ENCODE results near the gene WDR76.
A peak's percentile ranks its signal among the peaks of the same experiment; 100 is the strongest.

The WDR76 gene

DNA sequence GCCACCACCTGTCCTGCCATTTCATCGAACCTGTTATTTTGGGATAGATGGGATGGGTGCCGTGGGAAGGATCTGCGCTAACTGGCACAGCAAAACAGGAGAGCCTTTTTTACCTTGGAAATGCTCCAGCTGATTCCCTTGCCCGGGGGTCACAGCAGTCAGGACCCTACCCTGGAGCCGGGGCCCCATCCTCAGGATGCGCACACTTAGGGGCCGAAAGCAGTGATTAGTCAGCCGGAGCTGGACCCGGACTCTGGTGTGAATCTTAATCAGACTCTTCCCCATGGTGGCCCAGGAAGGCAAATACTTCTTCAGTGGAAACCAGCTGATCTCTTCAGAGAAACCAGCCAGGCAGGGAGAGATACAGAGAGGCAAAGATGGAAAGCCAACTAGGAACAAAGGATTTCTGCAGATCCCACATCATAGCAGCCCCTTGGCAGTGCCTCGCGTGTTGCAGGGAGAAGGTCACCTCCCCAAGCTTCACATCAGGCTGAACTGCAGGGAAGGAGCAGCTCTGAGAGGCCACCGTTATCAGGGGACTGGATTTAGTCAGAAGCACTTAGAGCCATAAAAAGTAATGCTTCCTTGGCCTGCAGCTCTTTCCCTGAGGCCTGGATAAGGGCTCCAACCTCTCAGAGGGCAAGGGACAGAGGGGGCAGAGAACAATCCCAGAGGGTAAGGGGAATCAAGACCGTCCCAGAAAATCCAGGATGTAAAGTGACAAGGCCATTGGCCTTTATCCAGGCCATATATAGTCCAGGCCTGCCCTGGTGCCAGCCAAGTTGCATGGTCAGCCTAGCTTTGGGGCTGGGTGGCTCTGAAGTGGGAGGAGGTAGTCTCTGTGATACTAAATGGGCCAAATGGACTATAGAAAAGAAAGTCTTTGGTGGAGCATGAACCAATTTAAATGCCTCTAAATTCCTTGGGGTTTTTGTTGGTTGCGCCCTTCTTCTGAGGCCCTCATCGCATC lies 52.9 kb downstream of the WDR76 start:
- TF ChIP-seq, protein P1, sequence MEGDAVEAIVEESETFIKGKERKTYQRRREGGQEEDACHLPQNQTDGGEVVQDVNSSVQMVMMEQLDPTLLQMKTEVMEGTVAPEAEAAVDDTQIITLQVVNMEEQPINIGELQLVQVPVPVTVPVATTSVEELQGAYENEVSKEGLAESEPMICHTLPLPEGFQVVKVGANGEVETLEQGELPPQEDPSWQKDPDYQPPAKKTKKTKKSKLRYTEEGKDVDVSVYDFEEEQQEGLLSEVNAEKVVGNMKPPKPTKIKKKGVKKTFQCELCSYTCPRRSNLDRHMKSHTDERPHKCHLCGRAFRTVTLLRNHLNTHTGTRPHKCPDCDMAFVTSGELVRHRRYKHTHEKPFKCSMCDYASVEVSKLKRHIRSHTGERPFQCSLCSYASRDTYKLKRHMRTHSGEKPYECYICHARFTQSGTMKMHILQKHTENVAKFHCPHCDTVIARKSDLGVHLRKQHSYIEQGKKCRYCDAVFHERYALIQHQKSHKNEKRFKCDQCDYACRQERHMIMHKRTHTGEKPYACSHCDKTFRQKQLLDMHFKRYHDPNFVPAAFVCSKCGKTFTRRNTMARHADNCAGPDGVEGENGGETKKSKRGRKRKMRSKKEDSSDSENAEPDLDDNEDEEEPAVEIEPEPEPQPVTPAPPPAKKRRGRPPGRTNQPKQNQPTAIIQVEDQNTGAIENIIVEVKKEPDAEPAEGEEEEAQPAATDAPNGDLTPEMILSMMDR (IDR thresholded peaks at IDR 0.05; ENCODE audit: insufficient read depth, low read length, poor library complexity, severe bottlenecking): no peak
- Histone ChIP-seq H3K36me3 (ENCODE audit: control insufficient read depth, insufficient read depth, low read length) (peaks cover 10% of the 10 kb centered on the region), H3K27me3 (replicated peaks; ENCODE audit: control insufficient read depth, insufficient read depth, low read length) (no peaks in the 10 kb centered on the region), H3K4me3 (replicated peaks; ENCODE audit: low read depth, low read length) (no peak overlapping the region)
- DNase-seq (ENCODE audit: extremely low read depth, insufficient read length): no peak

DNA sequence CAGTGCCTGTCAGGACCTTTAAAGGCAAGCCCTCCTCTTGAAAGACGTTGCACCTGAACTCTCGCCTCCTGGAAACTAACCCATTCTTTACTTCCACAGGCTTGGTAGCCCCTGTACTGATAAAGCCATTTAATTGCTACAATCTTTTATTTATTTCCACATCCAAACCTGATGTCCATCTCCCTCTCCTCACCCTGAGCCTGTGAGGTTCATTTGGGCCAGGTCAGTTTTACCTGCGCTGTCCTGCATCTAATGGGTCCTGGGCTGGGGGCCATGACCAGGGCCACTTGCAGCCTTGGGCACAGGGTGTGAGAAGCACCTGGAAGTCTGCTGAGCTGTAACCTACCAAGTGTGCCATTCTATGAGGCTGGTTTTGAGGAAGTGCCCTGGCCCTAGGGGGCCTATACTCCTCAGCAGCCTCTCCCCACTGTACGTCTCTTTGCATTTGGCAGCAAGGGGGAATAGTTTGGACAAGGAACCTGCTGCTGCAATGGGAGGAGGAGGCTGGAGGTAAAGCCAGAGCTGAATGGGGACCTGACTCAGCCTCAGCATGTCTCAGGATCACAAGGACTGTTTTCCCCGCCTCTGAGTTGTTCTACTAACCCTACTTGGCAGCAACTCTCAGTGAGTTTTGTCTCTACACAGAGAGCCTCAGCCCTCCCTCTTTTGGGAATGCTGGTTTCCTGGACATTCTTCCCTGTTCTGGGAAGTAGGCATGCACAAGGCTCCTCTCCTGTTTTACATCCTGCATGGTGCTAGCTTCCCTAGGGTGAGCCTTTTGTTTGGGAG lies 53.8 kb downstream of the WDR76 start:
- Histone ChIP-seq H3K27me3 (replicated peaks; ENCODE audit: control insufficient read depth, insufficient read depth, low read length) (no peaks in the 10 kb centered on the region), H3K4me3 (replicated peaks; ENCODE audit: low read depth, low read length) (no peak overlapping the region), H3K36me3 (ENCODE audit: control insufficient read depth, insufficient read depth, low read length) (peaks cover 8% of the 10 kb centered on the region)
- TF ChIP-seq, protein P1 (IDR thresholded peaks at IDR 0.05; ENCODE audit: insufficient read depth, low read length, poor library complexity, severe bottlenecking): no peak
- no peak for DNase-seq (ENCODE audit: extremely low read depth, insufficient read length)

DNA sequence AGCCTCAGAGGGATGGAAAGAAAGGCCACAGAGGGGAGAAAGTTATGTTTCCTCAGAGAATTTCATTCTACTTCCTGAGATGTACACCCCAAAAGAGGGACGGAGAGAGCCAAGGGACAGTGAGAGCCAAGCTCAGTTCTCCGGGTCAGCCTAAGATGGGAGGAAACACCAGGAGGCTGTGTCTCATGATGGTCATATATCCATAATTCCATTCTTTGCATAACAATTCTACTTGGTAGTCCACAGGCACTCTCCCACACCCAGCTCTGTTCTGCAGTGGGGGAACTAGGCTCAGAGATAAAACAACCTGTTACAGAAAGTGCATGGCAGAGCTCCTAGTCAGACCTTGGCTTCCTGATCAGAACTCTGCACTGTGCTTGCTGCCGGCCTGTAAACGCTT lies 54.4 kb downstream of the WDR76 start:
- H3K36me3 ChIP-seq (ENCODE audit: control insufficient read depth, insufficient read depth, low read length): peaks cover 8% of the 10 kb centered on the region
- no peak overlapping the region for H3K4me3 ChIP-seq (replicated peaks; ENCODE audit: low read depth, low read length)
- no peak for DNase-seq (ENCODE audit: extremely low read depth, insufficient read length)
- TF ChIP-seq, protein P1 (IDR thresholded peaks at IDR 0.05; ENCODE audit: insufficient read depth, low read length, poor library complexity, severe bottlenecking): no peak
- no peaks in the 10 kb centered on the region for H3K27me3 ChIP-seq (replicated peaks; ENCODE audit: control insufficient read depth, insufficient read depth, low read length)

DNA sequence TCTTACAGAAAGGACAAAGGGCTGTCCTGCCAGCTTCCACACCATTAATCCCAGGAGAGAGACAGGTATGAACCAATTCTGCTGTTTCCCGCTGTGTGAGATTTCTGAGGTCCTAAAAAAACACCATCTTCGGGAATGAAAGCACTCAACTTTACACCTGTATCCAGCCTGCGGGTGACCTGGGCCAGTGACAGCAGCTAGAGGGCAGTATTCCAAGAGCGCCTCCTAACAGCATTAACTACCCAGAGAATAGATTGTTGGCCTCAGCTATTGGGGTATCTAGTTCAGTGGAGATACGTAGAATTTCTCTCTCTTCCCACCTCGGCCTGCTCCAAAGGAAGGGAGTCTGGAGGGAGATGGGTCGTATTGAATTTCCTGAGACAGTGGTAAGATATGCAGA lies 55.1 kb downstream of the WDR76 start:
- no peak for DNase-seq (ENCODE audit: extremely low read depth, insufficient read length)
- H3K36me3 ChIP-seq (ENCODE audit: control insufficient read depth, insufficient read depth, low read length): peaks cover 8% of the 10 kb centered on the region
- TF ChIP-seq, protein P1 (IDR thresholded peaks at IDR 0.05; ENCODE audit: insufficient read depth, low read length, poor library complexity, severe bottlenecking): peak; percentile 71
- no peak overlapping the region for H3K4me3 ChIP-seq (replicated peaks; ENCODE audit: low read depth, low read length)
- no peaks in the 10 kb centered on the region for H3K27me3 ChIP-seq (replicated peaks; ENCODE audit: control insufficient read depth, insufficient read depth, low read length)

GRCh38 chr15:43883571-43883970 lies 56.8 kb downstream of the WDR76 start:
- TF ChIP-seq, protein P1 (IDR thresholded peaks at IDR 0.05; ENCODE audit: insufficient read depth, low read length, poor library complexity, severe bottlenecking): no peak
- Histone ChIP-seq H3K4me3 (replicated peaks; ENCODE audit: low read depth, low read length) (no peak overlapping the region), H3K36me3 (ENCODE audit: control insufficient read depth, insufficient read depth, low read length) (peaks cover 8% of the 10 kb centered on the region), H3K27me3 (replicated peaks; ENCODE audit: control insufficient read depth, insufficient read depth, low read length) (no peaks in the 10 kb centered on the region)
- no peak for DNase-seq (ENCODE audit: extremely low read depth, insufficient read length)
